ENCODE results near the gene CADM1. TPM values are rescaled to one million over a fixed set of nuclear protein-coding genes. Genes with fewer than 3 reads are reported as not detected.

Gene CADM1
- total RNA-seq, 2 donors from 2014 or later: 0.61 to 1.3 TPM

DNA sequence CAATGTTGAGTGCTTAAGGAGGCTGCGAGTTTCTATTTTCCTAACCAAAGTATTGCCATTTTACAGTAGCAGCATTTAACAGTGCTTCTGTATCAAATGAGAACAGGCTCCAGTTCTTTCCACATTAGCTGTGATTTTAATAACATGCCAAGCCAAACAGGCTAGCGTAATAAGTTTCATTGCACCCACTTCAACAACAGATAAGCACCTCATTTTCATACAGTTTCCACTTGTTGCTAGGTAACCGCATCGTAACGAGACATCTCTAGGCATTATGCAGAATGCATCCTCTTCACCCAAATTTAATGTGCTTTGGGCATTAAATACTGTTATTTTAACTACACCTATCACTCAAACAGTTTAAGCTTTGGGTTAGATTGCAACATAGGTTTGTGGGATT is 79.0 kb downstream of the CADM1 start:
- peaks cover 3% of the 10 kb centered on the region for H3K27me3 Mint-ChIP-seq
- no peaks in the 10 kb centered on the region for H3K9me3 Mint-ChIP-seq
- H3K4me3 Mint-ChIP-seq: no peak overlapping the region
- H3K4me1 Mint-ChIP-seq: no peaks in the 10 kb centered on the region
- ATAC-seq (replicated peaks): no peak
- no peak overlapping the region for H3K27ac Mint-ChIP-seq
- no peaks in the 10 kb centered on the region for H3K36me3 Mint-ChIP-seq (ENCODE audit: low read depth)

DNA sequence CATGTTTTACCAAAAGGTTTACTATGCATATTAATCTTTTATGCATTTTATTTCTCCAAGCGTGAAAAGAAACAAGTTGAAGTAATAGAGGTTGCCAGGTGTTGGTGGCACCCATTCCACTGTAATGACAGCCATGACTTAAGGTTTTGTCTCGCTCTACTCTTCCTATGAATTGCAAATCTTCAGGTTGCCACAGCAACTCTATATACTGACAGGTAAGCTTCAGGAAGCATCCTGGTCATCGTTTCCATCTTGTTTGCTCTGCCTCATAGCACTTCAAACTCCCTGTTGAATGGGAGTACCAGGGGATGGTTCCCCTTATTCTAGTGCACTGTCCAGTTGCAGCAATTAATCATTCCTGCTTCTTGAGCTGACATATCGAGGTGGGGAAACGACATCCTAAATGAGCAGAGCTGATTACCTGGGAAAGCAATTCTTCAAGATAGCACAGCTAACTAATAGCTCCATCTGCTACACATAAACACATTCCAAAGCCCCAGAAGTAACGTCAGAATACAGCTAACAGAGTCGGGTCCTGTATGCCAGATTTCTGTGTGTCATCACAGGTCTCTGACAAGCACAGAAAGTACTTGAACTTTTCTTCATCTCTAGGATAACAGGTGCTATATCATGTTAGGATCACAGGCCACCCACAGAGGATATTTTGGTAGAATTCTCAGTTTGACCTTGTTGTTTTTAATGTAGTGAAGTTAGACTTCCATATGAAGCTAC is 80.3 kb downstream of the CADM1 start:
- H3K4me3 Mint-ChIP-seq: no peak overlapping the region
- no peaks in the 10 kb centered on the region for H3K9me3 Mint-ChIP-seq
- peaks cover 3% of the 10 kb centered on the region for H3K27me3 Mint-ChIP-seq
- no peak overlapping the region for H3K27ac Mint-ChIP-seq
- no peak for ATAC-seq (replicated peaks)
- no peaks in the 10 kb centered on the region for H3K36me3 Mint-ChIP-seq (ENCODE audit: low read depth)
- H3K4me1 Mint-ChIP-seq: no peaks in the 10 kb centered on the region

DNA sequence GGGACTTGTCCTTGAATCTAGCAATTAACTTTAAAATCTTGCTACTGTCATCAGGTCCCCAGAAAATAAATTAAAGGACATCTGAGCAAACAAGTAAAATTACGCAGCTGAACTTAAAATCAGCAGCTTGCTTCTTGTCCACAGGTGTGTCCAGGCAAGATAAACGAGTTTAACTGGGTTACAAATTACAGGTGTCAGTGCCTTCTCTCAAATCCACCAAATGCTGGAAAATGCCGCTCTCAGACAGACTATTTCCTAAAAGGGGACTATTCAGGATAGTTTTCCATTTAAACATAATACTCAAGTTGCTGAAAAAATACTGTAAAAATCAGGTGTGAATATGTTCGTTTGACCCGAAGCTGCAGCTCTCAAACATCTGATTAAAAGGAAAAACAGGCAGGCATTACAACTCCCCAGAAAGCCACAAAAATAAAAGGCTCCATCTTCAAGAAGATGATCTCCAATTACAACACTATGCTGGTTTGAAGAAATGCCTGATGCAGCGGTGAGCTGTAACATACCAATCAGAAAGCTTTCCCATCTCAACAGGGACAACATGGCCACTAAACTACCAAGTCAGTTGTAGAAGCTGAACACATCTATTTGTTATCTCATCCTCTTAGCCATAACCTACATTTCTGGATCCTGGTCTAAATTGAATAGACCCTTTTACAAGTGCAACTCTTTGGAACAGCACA is 82.1 kb downstream of the CADM1 start:
- H3K27me3 Mint-ChIP-seq: peaks cover 3% of the 10 kb centered on the region
- H3K4me1 Mint-ChIP-seq: no peaks in the 10 kb centered on the region
- no peak overlapping the region for H3K27ac Mint-ChIP-seq
- H3K36me3 Mint-ChIP-seq (ENCODE audit: low read depth): no peaks in the 10 kb centered on the region
- H3K4me3 Mint-ChIP-seq: no peak overlapping the region
- ATAC-seq (replicated peaks): no peak
- no peaks in the 10 kb centered on the region for H3K9me3 Mint-ChIP-seq

DNA sequence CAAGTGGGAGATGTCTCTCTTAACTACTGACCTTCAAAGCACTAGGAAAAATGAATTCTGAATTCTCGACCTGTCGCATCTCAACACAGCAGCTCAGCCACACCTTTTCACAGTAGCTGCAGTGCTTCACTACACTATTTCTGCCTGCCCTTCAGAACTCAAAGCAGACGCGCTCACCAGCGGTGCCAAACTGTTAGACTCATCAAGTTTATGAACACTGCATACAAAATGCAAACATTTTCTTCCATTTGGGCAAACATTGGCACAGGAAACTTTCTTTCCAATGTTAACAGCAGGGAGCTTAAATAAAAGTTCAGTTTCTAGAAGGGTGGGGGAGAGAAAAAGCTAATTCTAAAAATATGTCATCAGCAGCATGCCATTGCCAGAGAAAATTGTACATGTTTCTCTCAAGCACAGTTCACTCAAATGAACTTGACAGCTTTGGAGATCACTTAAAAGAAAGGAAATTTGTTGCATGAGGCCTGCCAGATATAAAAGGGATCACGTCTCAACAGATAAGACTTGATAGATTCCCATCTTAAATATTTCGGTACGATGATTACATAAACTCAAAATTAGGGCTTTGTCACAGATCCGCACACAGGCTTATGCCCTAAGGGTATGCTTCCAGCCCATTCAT is 82.7 kb downstream of the CADM1 start:
- no peaks in the 10 kb centered on the region for H3K9me3 Mint-ChIP-seq
- no peak overlapping the region for H3K27ac Mint-ChIP-seq
- H3K36me3 Mint-ChIP-seq (ENCODE audit: low read depth): no peaks in the 10 kb centered on the region
- ATAC-seq (replicated peaks): no peak
- no peaks in the 10 kb centered on the region for H3K4me1 Mint-ChIP-seq
- H3K4me3 Mint-ChIP-seq: no peak overlapping the region
- H3K27me3 Mint-ChIP-seq: peaks cover 3% of the 10 kb centered on the region

DNA sequence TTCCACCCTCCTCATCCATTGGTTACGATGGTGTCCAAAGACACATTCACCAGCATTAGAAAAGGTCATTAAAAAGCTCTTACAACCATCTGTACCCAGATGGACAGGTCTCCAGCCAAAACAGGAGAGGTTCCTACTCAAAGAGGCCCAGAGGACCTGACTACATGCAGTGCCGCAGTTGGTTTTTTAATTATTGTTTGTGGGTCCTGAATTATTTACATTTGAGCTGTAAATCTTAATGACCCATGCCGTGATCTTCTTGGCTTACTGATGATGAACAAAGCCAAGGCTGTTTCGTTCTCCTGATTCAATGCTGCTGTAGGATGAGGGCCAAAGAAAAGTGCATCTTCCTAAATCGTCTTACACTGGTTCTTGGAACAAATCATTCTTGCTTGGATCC is 83.7 kb downstream of the CADM1 start:
- no peak overlapping the region for H3K4me3 Mint-ChIP-seq
- peaks cover 3% of the 10 kb centered on the region for H3K27me3 Mint-ChIP-seq
- H3K4me1 Mint-ChIP-seq: no peaks in the 10 kb centered on the region
- H3K9me3 Mint-ChIP-seq: no peaks in the 10 kb centered on the region
- H3K36me3 Mint-ChIP-seq (ENCODE audit: low read depth): no peaks in the 10 kb centered on the region
- no peak for ATAC-seq (replicated peaks)
- no peak overlapping the region for H3K27ac Mint-ChIP-seq

DNA sequence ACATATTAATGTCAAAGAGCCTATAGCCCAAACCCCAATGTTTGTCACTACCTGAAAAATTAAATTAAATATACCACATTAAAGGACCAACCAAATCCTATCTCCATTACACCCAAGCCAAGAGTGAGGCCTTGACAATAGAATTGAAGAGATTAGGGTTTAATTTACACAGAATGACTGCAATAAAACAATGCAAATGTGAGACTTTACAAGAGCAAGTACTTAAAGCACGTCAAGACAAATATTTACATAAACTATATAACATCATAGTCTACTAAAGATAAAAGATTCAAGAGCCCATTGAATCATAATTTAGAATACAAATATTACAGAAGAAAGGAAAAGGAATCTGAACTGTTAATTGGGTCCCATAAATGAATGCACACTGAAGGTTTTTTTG is 85.6 kb downstream of the CADM1 start:
- Mint-ChIP-seq H3K27ac (no peak overlapping the region), H3K4me1 (no peaks in the 10 kb centered on the region), H3K36me3 (ENCODE audit: low read depth) (no peaks in the 10 kb centered on the region), H3K4me3 (no peak overlapping the region), H3K27me3 (no peaks in the 10 kb centered on the region), H3K9me3 (no peaks in the 10 kb centered on the region)
- ATAC-seq (replicated peaks): no peak

DNA sequence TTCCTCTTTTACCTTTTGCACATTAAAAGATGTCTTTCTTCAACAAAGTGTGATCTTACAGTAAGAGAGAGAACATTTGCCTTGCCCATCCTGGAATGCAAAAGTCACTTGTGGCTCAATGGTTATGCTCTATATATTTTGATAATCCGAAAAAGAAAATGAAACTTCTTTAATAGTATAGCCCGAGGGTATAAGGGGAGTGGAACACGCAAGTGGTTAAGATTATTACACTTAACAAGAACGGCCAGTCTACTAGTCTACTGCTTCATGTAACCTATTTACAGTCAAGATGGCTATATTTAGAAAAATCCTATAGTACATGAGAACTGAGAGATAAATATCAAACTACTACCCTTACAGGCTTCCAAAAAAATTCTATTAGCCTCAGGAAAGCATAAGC is 86.1 kb downstream of the CADM1 start:
- no peak overlapping the region for H3K27ac Mint-ChIP-seq
- H3K36me3 Mint-ChIP-seq (ENCODE audit: low read depth): no peaks in the 10 kb centered on the region
- no peak for ATAC-seq (replicated peaks)
- H3K4me1 Mint-ChIP-seq: no peaks in the 10 kb centered on the region
- H3K27me3 Mint-ChIP-seq: no peaks in the 10 kb centered on the region
- H3K4me3 Mint-ChIP-seq: no peak overlapping the region
- H3K9me3 Mint-ChIP-seq: peaks cover 4% of the 10 kb centered on the region

DNA sequence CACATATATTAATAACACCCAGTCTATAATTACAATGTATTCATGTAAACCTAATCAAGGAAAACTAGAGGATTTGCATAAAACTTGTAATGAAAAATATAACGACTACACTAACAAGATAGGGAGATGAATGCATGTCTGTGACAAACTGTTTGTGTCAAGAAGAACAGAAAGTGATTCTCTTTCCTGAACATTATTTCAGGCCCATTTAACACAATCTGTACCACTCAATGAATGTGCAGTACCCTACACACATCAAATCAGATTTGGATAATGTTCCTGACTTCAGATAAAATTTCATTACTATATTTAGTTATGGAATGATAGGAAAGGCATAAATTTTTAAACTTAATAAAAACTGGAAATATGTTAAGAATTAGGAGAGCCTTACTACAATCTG is 93.1 kb downstream of the CADM1 start:
- Mint-ChIP-seq H3K27me3 (no peaks in the 10 kb centered on the region), H3K27ac (no peak overlapping the region), H3K9me3 (peaks cover 4% of the 10 kb centered on the region), H3K36me3 (ENCODE audit: low read depth) (no peaks in the 10 kb centered on the region), H3K4me3 (no peak overlapping the region), H3K4me1 (no peaks in the 10 kb centered on the region)
- no peak for ATAC-seq (replicated peaks)

DNA sequence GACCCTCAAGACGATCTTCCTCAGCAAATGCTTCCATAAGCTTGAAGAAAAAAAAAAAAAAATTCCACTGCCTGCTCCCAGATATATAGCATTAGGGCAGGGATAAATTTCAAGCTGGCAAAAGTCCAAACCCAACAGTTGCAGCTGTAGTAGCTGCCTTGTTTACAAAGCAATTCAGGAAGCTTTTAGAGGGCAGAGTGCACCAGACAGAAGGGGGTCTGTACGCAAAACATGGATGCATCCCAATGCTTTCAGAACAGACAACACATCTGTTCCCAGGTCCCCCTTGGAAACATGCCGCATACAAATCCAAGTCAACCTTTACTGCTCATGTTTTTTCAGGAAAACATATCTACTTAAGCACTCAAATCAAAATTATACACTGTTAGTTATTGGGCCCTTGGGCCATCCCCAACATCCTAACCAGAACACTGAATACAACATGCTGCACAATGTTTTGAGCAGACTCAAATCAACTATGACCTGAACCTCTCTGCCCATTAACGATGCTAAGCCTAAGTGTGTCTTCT is 94.5 kb downstream of the CADM1 start:
- peaks cover 4% of the 10 kb centered on the region for H3K9me3 Mint-ChIP-seq
- no peaks in the 10 kb centered on the region for H3K36me3 Mint-ChIP-seq (ENCODE audit: low read depth)
- no peaks in the 10 kb centered on the region for H3K27me3 Mint-ChIP-seq
- ATAC-seq (replicated peaks): no peak
- H3K4me1 Mint-ChIP-seq: no peaks in the 10 kb centered on the region
- no peak overlapping the region for H3K27ac Mint-ChIP-seq
- no peak overlapping the region for H3K4me3 Mint-ChIP-seq

DNA sequence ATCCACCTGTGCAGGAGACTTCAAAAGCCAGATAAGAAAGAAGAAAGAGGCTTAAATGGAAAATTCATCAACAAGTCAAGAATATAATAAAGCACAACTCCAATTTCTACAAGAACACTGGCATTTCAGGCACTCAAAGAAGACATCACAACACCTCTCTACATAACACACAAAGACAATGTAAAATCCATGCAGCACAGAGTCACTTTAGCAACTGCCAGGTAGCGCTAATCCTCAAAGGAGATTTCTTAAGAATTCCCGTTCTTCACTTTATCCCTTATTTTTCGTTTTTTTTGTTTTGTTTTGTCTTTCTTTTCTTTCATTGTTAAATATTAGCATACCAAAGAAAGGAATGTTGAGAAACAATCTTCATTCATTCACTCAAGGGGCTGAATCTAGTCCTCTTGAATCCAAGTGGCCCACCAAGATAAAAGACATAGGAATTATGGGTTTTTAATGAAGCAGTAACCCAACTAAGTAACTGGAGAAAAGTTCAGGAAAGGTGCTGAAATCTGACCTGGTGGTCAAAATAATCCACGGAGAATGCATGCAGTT is 95.0 kb downstream of the CADM1 start:
- no peaks in the 10 kb centered on the region for H3K27me3 Mint-ChIP-seq
- H3K4me1 Mint-ChIP-seq: no peaks in the 10 kb centered on the region
- no peak overlapping the region for H3K27ac Mint-ChIP-seq
- no peak overlapping the region for H3K4me3 Mint-ChIP-seq
- no peak for ATAC-seq (replicated peaks)
- no peaks in the 10 kb centered on the region for H3K36me3 Mint-ChIP-seq (ENCODE audit: low read depth)
- H3K9me3 Mint-ChIP-seq: peaks cover 4% of the 10 kb centered on the region

DNA sequence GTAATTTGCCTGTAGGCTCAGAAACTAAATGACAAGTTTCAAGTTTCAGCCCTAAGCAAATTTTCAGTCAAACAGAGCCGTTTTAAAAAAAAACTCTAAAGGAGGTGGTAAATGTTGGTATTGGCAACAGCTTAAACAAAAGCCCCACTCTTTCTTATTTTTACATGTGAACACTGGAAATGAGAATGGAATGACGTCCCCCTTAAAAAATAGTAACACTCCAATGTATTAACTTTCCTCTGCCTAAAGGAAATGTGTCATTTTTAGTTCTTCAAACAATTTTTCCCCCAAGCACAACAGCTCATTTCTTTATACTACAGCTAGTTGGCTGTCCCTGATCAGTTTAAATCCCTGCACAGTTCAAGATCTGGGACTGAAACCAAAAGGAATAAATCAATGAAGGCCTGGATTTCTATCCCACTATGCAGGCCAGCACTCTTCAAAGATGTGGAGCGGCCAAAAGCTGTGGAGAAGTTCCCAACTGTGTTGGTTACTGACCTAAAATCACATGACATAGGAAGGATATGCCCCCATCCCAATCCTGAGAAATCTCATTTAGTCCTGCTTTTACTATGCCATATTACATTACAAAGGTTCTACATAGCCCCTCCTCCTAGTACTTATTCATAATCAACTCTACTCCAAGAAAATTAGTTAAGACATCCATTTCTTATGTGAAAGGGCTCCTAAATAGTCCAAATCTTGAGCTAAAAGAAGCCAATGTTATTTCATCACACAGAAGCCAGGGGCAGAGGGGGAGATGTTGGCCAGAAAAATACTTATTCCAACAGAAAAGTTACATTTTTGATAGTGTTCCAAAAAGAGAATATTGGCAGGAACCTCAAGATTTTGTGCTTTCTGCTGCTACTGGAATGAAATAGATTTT is 95.9 kb downstream of the CADM1 start:
- Mint-ChIP-seq H3K9me3 (peaks cover 2% of the 10 kb centered on the region), H3K36me3 (ENCODE audit: low read depth) (no peaks in the 10 kb centered on the region), H3K4me3 (no peak overlapping the region), H3K27ac (no peak overlapping the region), H3K4me1 (no peaks in the 10 kb centered on the region), H3K27me3 (no peaks in the 10 kb centered on the region)
- no peak for ATAC-seq (replicated peaks)

DNA sequence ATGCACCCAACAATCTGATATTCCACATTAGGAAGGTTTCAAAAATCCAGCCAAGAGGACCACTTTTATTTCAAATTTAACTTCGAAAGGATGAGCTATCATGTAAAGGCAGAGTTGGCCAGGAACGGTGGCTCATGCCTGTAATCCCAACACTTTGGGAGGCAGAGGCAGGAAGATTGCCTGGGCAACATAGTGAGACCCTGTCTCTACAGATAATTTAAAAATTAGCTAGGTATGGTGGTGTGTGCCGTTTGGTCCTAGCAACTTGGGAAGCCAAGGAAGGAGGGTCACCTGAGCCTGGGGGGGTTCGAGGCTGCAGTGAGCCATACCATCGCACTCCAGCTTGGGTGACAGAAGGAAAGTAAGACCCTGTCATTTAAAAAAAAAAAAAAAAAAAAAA is 96.7 kb downstream of the CADM1 start:
- no peak for ATAC-seq (replicated peaks)
- Mint-ChIP-seq H3K36me3 (ENCODE audit: low read depth) (no peaks in the 10 kb centered on the region), H3K27ac (no peak overlapping the region), H3K27me3 (peaks cover 2% of the 10 kb centered on the region), H3K4me1 (no peaks in the 10 kb centered on the region), H3K9me3 (no peaks in the 10 kb centered on the region), H3K4me3 (no peak overlapping the region)

DNA sequence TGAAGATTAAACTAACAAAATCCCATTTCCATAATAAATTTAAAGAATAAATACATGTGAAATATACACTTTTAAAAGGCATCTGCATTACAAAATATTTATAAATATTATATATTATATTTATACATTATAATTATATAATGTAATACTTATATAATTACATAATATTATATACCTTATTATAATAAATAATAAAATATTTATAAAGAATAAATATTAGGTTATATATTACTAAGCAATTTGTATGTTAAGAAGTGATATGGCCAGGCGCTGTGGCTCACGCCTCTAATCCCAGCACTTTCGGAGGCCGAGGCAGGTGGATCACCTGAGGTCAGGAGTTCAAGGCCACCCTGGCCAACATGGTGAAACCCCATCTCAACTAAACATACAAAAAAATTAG is 97.8 kb downstream of the CADM1 start:
- H3K27ac Mint-ChIP-seq: no peak overlapping the region
- no peaks in the 10 kb centered on the region for H3K9me3 Mint-ChIP-seq
- no peaks in the 10 kb centered on the region for H3K4me1 Mint-ChIP-seq
- H3K4me3 Mint-ChIP-seq: no peak overlapping the region
- no peak for ATAC-seq (replicated peaks)
- no peaks in the 10 kb centered on the region for H3K36me3 Mint-ChIP-seq (ENCODE audit: low read depth)
- peaks cover 2% of the 10 kb centered on the region for H3K27me3 Mint-ChIP-seq
